Esophagus squamous epithelium (tissue), 5 donors: Measurements from ENCODE around the gene DNAL4. TPM values are rescaled to one million over a fixed set of nuclear protein-coding genes. Genes with fewer than 3 reads are reported as not detected.

Experiments
- DNase-seq: peaks from one replicate; lab custom pipeline; 2025; lab: John Stamatoyannopoulos, UW
- H3K27ac ChIP-seq, 4 donors: fragments of 200-600 bp; sonication (generic); one replicate each; pipeline ENCODE4 v1.5.1; 2016 to 2019; ENCODE audit warnings: mild to moderate bottlenecking in 1 of 4
- H3K27me3 ChIP-seq, 4 donors: fragments of 200-600 bp; sonication (generic); 1 replicate in 3 of 4; 2 replicates in 1 of 4; pipeline versions ENCODE4 v1.5.1 to v1.6.0; 2017 to 2021; ENCODE audit warnings: antibody characterized with exemption in 1 of 4
- H3K36me3 ChIP-seq, 3 donors: fragments of 200-600 bp; sonication (generic); one replicate each; pipeline ENCODE4 v1.5.1; 2016 to 2019
- H3K4me1 ChIP-seq, 3 donors: fragments of 200-600 bp; sonication (generic); one replicate each; pipeline ENCODE4 v1.5.1; 2017 to 2019
- H3K4me3 ChIP-seq, 4 donors: fragments of 200-600 bp; sonication (generic); 1 replicate in 3 of 4; 2 replicates in 1 of 4; pipeline ENCODE4 v1.5.1; 2016 to 2019; ENCODE audit warnings: mild to moderate bottlenecking in 2 of 4, moderate library complexity in 1 of 4
- H3K9me3 ChIP-seq, 3 donors: fragments of 200-600 bp; sonication (generic); one replicate each; pipeline ENCODE4 v1.5.1; 2016 to 2019
- CTCF ChIP-seq, 6 experiments: fragments of 450-650 bp in 4 of 6; fragments of 200-600 bp in 2 of 6; sonication (generic) in 2 of 6; IDR thresholded peaks; one replicate each; pipeline ENCODE4 v1.5.1; 2016 to 2019; ENCODE audit warnings: antibody characterized with exemption in 6 of 6, mild to moderate bottlenecking in 4 of 6, moderate library complexity in 4 of 6
- POLR2A ChIP-seq, 4 donors: fragments of 450-650 bp; IDR thresholded peaks; one replicate each; pipeline ENCODE4 v1.6.1; 2017; ENCODE audit warnings: antibody characterized with exemption in 4 of 4, mild to moderate bottlenecking in 4 of 4, moderate library complexity in 3 of 4
- WGBS, 2 donors: methylation state at CpG; one replicate each; pipeline ENCODE4 v1.1.5; 2018; 5-methylcytosine and 5-hydroxymethylcytosine counted together
- intact Hi-C: fragments of 100-400 bp; cut with DNase I; formaldehyde crosslinking; loops from one replicate; pipeline ENCODE4 v1.15.0; 2022
- total RNA-seq, 4 donors: library from RNA; depleted of rRNA; stranded (reverse); fragments of >200 nt; gene quantifications; one replicate each; pipeline ENCODE4 v1.1.0, GENCODE V29; 2016
- donor health status: DM: yes; HTN: yes; CAD: no.

DNAL4 gene
- total RNA-seq, 4 donors from 2014 or later, result 7.3 to 15.5 (median 13.7) TPM

GRCh38 chr22:38823076-38823475 lies 29.1 kb upstream of the DNAL4 start:
- TF ChIP-seq CTCF (IDR thresholded peaks at IDR 0.05) (no peak), POLR2A (IDR thresholded peaks at IDR 0.05) (no peak)
- Histone ChIP-seq H3K4me1 (no peaks in the 10 kb centered on the region), H3K4me3 (no peak overlapping the region), H3K27ac (no peak overlapping the region), H3K27me3 (peaks cover 0 to 4% (median 0%) of the 10 kb centered on the region in 4 donors), H3K9me3 (no peaks in the 10 kb centered on the region), H3K36me3 (no peaks in the 10 kb centered on the region)
- WGBS, 2 donors, result 60% methylated on average over 1 of the region's 4 CpGs; no CpG with 5 or more reads in 1 of the 2 donors
- DNase-seq, result no peak
- intact Hi-C loops, result no loop called here

- intact Hi-C loops, result no loop called here
- Histone ChIP-seq H3K36me3 (no peaks in the 10 kb centered on the region), H3K4me3 (no peak overlapping the region), H3K27ac (no peak overlapping the region), H3K27me3 (peaks cover 0 to 4% (median 0%) of the 10 kb centered on the region in 4 donors), H3K9me3 (no peaks in the 10 kb centered on the region), H3K4me1 (no peaks in the 10 kb centered on the region)
- 52 to 71% methylated on average over 2 to 4 of the region's 8 CpGs for WGBS, 2 donors
- TF ChIP-seq CTCF (IDR thresholded peaks at IDR 0.05), result no peak
- TF ChIP-seq POLR2A (IDR thresholded peaks at IDR 0.05), result no peak
- no peak for DNase-seq
Measured at GRCh38 chr22:38820020-38820419, 26.1 kb upstream of the DNAL4 start.

GRCh38 chr22:38819387-38819940 lies 25.5 kb upstream of the DNAL4 start:
- no peak for DNase-seq
- peaks cover 0 to 4% (median 0%) of the 10 kb centered on the region in 4 donors for H3K27me3 ChIP-seq
- H3K36me3 ChIP-seq, result no peaks in the 10 kb centered on the region
- H3K9me3 ChIP-seq, result no peaks in the 10 kb centered on the region
- H3K4me3 ChIP-seq, result no peak overlapping the region
- no peaks in the 10 kb centered on the region for H3K4me1 ChIP-seq
- WGBS, 2 donors, result 72 to 85% methylated on average over 6 to 7 of the region's 10 CpGs
- H3K27ac ChIP-seq, result no peak overlapping the region
- intact Hi-C loops, result no loop called here
- TF ChIP-seq POLR2A (IDR thresholded peaks at IDR 0.05), result no peak
- no peak for TF ChIP-seq CTCF (IDR thresholded peaks at IDR 0.05)

GRCh38 chr22:38817196-38817595 lies 23.3 kb upstream of the DNAL4 start:
- Histone ChIP-seq H3K4me3 (no peak overlapping the region), H3K9me3 (no peaks in the 10 kb centered on the region), H3K27me3 (peaks cover 0 to 4% (median 0%) of the 10 kb centered on the region in 4 donors), H3K4me1 (no peaks in the 10 kb centered on the region), H3K27ac (no peak overlapping the region), H3K36me3 (no peaks in the 10 kb centered on the region)
- 82 to 86% methylated on average over 6 of the region's 6 CpGs for WGBS, 2 donors
- intact Hi-C loops, result no loop called here
- no peak for TF ChIP-seq POLR2A (IDR thresholded peaks at IDR 0.05)
- no peak for TF ChIP-seq CTCF (IDR thresholded peaks at IDR 0.05)
- no peak for DNase-seq

- H3K27me3 ChIP-seq, result peaks cover 0 to 4% (median 0%) of the 10 kb centered on the region in 4 donors
- H3K36me3 ChIP-seq, result no peaks in the 10 kb centered on the region
- no peak for DNase-seq
- 20 to 50% methylated on average over 1 of the region's 1 CpG for WGBS, 2 donors
- intact Hi-C loops, result no loop called here
- H3K27ac ChIP-seq, result no peak overlapping the region
- no peaks in the 10 kb centered on the region for H3K4me1 ChIP-seq
- no peak for TF ChIP-seq POLR2A (IDR thresholded peaks at IDR 0.05)
- TF ChIP-seq CTCF (IDR thresholded peaks at IDR 0.05), result no peak
- no peaks in the 10 kb centered on the region for H3K9me3 ChIP-seq
- H3K4me3 ChIP-seq, result no peak overlapping the region
Measured at GRCh38 chr22:38815842-38816241, 21.9 kb upstream of the DNAL4 start.
